Progenitor cell of endocrine pancreas (in vitro differentiated cells): ENCODE measurements around the gene DARS1. TPM values are rescaled to one million over a fixed set of nuclear protein-coding genes. Genes with fewer than 3 reads are reported as not detected.
A peak's percentile ranks its signal among the peaks of the same experiment; 100 is the strongest.

Experiments used
- DNase-seq: peaks from one replicate; pipeline ENCODE4 v3.0.0; 2021; ENCODE audit warnings: low spot score; ENCODE audit not compliant: unreplicated experiment
- H3K27ac Mint-ChIP-seq: 2 replicates; pipeline ENCODE4 v1.8.0; 2021; ENCODE audit warnings: mild to moderate bottlenecking, moderate library complexity, mixed read lengths
- H3K27me3 Mint-ChIP-seq: 2 replicates; pipeline ENCODE4 v1.8.0; 2021; ENCODE audit warnings: mixed read lengths
- H3K36me3 Mint-ChIP-seq: 2 replicates; pipeline ENCODE4 v1.8.0; 2022; ENCODE audit warnings: mixed read lengths; ENCODE audit not compliant: insufficient read depth
- H3K4me1 Mint-ChIP-seq: 2 replicates; pipeline ENCODE4 v1.8.0; 2021; ENCODE audit warnings: low read depth, mixed read lengths
- H3K4me3 Mint-ChIP-seq: 2 replicates; pipeline ENCODE4 v1.8.0; 2021; ENCODE audit warnings: low read depth, mild to moderate bottlenecking, moderate library complexity, mixed read lengths
- H3K9me3 Mint-ChIP-seq: 2 replicates; pipeline ENCODE4 v1.8.0; 2021; ENCODE audit warnings: low read depth, mixed read lengths
- total RNA-seq: library from RNA; stranded (reverse); gene quantifications from 2 replicates; pipeline ENCODE4 v1.2.1, GENCODE V29; 2021
- TF ChIP-seq, protein P1 (sequence below): fragments of 200-600 bp; sonication (generic); IDR thresholded peaks from one replicate; pipeline ENCODE4 v1.5.0; 2021; ENCODE audit warnings: antibody characterized with exemption, mild to moderate bottlenecking; ENCODE audit not compliant: unreplicated experiment

Gene DARS1
- total RNA-seq, 1 donor from 2014 or later = 69.7 TPM

DNA sequence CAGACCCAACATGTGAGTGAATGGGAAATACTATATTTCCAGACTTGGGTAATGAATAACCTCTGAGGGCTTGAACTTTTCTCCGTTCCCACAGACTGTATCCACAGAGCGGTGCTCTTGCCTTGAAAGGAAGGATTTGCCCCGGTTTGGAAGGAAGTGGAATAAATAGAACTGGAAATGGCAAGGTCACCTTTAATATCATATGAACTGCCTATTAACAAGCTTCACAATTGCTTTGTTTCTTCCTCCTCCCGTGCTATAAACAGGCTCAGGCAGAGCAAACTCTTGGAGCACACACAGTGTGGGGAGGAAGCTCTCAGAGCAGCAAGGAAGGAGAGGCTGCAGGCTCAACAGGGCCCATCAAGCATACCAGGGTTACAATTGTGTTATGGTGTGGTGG lies 28.5 kb upstream of the DARS1 start:
- no peak for DNase-seq
- Mint-ChIP-seq H3K9me3 (no peaks in the 10 kb centered on the region), H3K27me3 (no peaks in the 10 kb centered on the region), H3K27ac (peak overlapping the region; percentile 66), H3K36me3 (no peaks in the 10 kb centered on the region), H3K4me1 (peaks cover 20% of the 10 kb centered on the region), H3K4me3 (peak overlapping the region; percentile 16)
- TF ChIP-seq, protein P1, sequence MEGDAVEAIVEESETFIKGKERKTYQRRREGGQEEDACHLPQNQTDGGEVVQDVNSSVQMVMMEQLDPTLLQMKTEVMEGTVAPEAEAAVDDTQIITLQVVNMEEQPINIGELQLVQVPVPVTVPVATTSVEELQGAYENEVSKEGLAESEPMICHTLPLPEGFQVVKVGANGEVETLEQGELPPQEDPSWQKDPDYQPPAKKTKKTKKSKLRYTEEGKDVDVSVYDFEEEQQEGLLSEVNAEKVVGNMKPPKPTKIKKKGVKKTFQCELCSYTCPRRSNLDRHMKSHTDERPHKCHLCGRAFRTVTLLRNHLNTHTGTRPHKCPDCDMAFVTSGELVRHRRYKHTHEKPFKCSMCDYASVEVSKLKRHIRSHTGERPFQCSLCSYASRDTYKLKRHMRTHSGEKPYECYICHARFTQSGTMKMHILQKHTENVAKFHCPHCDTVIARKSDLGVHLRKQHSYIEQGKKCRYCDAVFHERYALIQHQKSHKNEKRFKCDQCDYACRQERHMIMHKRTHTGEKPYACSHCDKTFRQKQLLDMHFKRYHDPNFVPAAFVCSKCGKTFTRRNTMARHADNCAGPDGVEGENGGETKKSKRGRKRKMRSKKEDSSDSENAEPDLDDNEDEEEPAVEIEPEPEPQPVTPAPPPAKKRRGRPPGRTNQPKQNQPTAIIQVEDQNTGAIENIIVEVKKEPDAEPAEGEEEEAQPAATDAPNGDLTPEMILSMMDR = no peak

DNA sequence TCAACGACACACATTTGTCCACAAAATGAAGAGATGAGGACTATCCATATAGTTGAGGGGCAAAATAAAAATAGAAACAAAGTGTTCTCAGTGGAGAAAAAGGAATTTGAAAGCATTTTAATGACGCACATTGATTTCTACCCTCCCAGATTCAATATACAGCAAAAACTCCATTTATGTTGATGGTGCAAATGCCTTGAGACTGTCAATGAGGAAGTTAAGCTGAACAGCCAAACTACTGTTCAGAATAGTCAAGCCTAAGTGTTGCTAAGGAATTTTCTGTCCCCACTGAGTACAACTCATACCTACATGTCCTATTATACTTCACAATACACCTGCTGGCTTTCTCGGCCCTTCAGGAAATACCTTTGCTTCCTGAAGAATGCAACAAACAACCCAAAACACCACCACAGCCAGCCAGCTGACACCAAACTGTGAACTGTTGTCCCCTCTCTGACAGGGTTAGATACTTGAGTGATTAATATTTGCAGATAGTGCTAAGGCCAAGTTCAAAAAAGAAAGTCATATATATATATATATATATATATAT lies 27.8 kb upstream of the DARS1 start:
- Mint-ChIP-seq H3K4me3 (no peak overlapping the region), H3K9me3 (no peaks in the 10 kb centered on the region), H3K4me1 (peaks cover 20% of the 10 kb centered on the region), H3K27ac (no peak overlapping the region), H3K27me3 (no peaks in the 10 kb centered on the region), H3K36me3 (no peaks in the 10 kb centered on the region)
- no peak for DNase-seq
- TF ChIP-seq, protein P1 = no peak

DNA sequence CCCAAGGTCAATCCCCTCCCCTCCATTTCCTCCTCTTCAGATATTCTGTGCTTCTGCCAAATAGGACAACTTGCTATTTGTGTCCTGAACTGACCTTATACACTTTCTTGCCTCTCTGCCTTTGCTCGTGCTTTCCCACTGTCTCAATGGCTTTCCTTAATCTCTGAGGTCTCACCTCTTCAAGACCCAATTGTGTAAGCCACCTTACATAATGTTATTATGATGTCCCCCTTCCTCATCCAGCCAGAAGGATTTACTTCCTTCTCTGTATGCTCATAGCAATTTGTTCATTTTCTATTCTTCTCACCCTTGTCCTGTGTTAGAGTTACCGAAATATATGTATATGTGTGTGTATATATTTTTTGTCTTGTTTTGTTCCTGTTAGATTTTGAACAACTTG lies 26.9 kb upstream of the DARS1 start:
- no peaks in the 10 kb centered on the region for H3K27me3 Mint-ChIP-seq
- TF ChIP-seq, protein P1 = no peak
- DNase-seq = no peak
- H3K4me3 Mint-ChIP-seq = no peak overlapping the region
- H3K27ac Mint-ChIP-seq = no peak overlapping the region
- peaks cover 20% of the 10 kb centered on the region for H3K4me1 Mint-ChIP-seq
- no peaks in the 10 kb centered on the region for H3K36me3 Mint-ChIP-seq
- H3K9me3 Mint-ChIP-seq = no peaks in the 10 kb centered on the region

DNA sequence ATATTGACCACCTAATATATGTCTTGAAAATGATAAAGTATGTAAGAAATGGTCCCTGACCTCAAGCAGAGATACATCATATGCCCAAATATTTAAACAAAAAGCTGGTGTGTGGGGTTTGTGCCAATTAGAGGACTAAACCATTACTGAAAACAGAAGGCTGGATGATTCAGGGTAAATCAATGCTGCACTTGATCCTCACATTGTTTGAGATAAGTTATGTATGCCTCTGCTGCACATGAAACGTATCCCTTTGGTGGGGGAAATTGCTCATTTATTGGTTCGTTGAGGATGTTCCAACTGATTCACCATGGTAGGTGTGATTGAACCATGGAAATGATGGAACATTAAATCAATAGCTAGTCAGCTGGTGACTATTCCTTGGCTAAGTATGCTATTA lies 24.7 kb upstream of the DARS1 start:
- Mint-ChIP-seq H3K9me3 (no peaks in the 10 kb centered on the region), H3K4me1 (peaks cover 19% of the 10 kb centered on the region), H3K4me3 (no peak overlapping the region), H3K27ac (no peak overlapping the region), H3K27me3 (no peaks in the 10 kb centered on the region), H3K36me3 (no peaks in the 10 kb centered on the region)
- TF ChIP-seq, protein P1 = no peak
- DNase-seq = no peak

DNA sequence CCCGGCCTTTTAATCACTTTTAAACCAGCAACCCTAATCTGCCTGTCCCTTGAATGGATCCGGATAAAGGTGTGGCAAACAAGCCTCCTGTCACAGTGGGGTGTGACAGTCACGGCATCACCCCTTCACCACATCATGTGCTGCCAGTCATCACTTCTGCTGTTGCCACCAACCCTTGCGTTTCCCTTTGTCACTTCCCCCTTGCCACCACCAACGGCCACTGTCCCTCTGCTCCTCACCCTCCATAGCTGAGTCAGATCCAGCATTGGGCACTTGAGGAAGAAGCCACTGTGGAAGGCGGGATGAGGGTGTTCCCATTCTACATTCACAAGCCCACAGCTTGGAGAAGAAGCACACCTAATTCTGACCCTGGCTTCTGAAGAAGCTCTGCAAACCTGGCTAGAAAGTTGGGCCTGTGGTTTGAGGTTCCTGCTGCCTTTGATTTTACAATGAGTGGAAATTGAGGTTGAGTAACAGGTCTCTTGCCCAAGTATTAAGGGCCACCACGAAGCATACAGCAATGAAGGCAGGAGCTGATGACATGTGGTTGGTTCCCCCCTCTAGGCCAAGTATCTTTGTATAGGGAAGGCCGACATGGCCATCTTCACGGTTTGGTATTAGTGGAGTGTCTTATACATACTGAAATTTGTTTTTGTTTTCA lies 22.9 kb upstream of the DARS1 start:
- H3K4me3 Mint-ChIP-seq = no peak overlapping the region
- no peaks in the 10 kb centered on the region for H3K9me3 Mint-ChIP-seq
- DNase-seq = no peak
- no peak overlapping the region for H3K27ac Mint-ChIP-seq
- H3K27me3 Mint-ChIP-seq = no peaks in the 10 kb centered on the region
- H3K4me1 Mint-ChIP-seq = peaks cover 5% of the 10 kb centered on the region
- TF ChIP-seq, protein P1 = no peak
- peaks cover 2% of the 10 kb centered on the region for H3K36me3 Mint-ChIP-seq
